B cell (primary cell): ENCODE measurements around the gene TRAP1. TPM values are rescaled to one million over a fixed set of nuclear protein-coding genes. Genes with fewer than 3 reads are reported as not detected.

Experiments used
- ATAC-seq: fragments of 200-7000 bp; cut with Tn5 transposase; one replicate; pipeline ENCODE4 v1.10.0; 2021; ENCODE audit warnings: low read depth, mild to moderate bottlenecking, moderate number of reproducible peaks, moderate library complexity
- CTCF ChIA-PET: fragments of 350-600 bp; sonication (Branson Sonifier 250); formaldehyde crosslinking; loops from one replicate; lab custom pipeline; 2021; ENCODE audit warnings: antibody characterized with exemption, inconsistent platforms; lab: Charles Lee
- POLR2A ChIA-PET: fragments of 350-600 bp; sonication (Branson Sonifier 250); formaldehyde crosslinking; loops from one replicate; lab custom pipeline; 2021; ENCODE audit warnings: antibody characterized with exemption; lab: Charles Lee
- DNase-seq: peaks from one replicate; pipeline ENCODE4 v3.0.0; 2013
- H2AFZ ChIP-seq: 2 replicates; pipeline ENCODE4 v1.6.1; 2012; ENCODE audit warnings: mild to moderate bottlenecking, low read depth, low read length; ENCODE audit not compliant: insufficient read depth, poor library complexity, severe bottlenecking
- H3K27ac ChIP-seq, 2 donors: 1 replicate in 1 of 2; 2 replicates in 1 of 2; pipeline ENCODE4 v1.5.1; 2012 to 2013; ENCODE audit warnings: low read length in 2 of 2, mild to moderate bottlenecking in 2 of 2, moderate library complexity in 1 of 2
- H3K27me3 ChIP-seq, 4 experiments: fragments of 200-600 bp in 1 of 4; sonication (generic) in 1 of 4; replicated peaks in 1 of 4; 1 replicate in 2 of 4; 2 replicates in 2 of 4; pipeline versions ENCODE4 v1.6.1 to v1.7.0; 2013 to 2016; ENCODE audit warnings: low read length in 3 of 4, mild to moderate bottlenecking in 2 of 4, mixed read lengths in 1 of 4, moderate library complexity in 1 of 4; ENCODE audit not compliant: insufficient read depth in 4 of 4, control insufficient read depth in 3 of 4; ENCODE audit errors: control extremely low read depth in 1 of 4
- H3K36me3 ChIP-seq, 2 experiments: replicated peaks in 1 of 2; 1 replicate in 1 of 2; 2 replicates in 1 of 2; pipeline versions ENCODE4 v1.6.1 to v1.7.1; 2013; ENCODE audit warnings: low read length in 1 of 2; ENCODE audit not compliant: insufficient read depth in 2 of 2, control insufficient read depth in 1 of 2; ENCODE audit errors: control extremely low read depth in 1 of 2, extremely low read depth in 1 of 2
- H3K4me1 ChIP-seq, 2 donors: fragments of 200-600 bp in 1 of 2; sonication (generic) in 1 of 2; 1 replicate in 1 of 2; 2 replicates in 1 of 2; pipeline versions ENCODE4 v1.5.1 to v1.6.1; 2013 to 2017; ENCODE audit warnings: low read length in 2 of 2; ENCODE audit not compliant: control insufficient read depth in 2 of 2, insufficient read depth in 2 of 2
- H3K4me2 ChIP-seq: replicated peaks from 2 replicates; pipeline ENCODE3; 2012; ENCODE audit warnings: mild to moderate bottlenecking, low read depth, low read length; ENCODE audit not compliant: poor library complexity, severe bottlenecking
- H3K4me3 ChIP-seq, 5 experiments: fragments of 200-600 bp in 1 of 5; sonication (generic) in 1 of 5; 1 replicate in 3 of 5; 2 replicates in 2 of 5; pipeline versions ENCODE4 v1.5.1 to v1.7.0; 2011 to 2016; ENCODE audit warnings: low read length in 4 of 5, mild to moderate bottlenecking in 4 of 5, low read depth in 2 of 5, control low read depth in 1 of 5, moderate library complexity in 1 of 5; ENCODE audit not compliant: insufficient read depth in 1 of 5; ENCODE audit errors: control extremely low read depth in 1 of 5, extremely low read depth in 1 of 5
- H3K79me2 ChIP-seq: fragments of 200-600 bp; sonication (generic); one replicate; pipeline ENCODE4 v1.6.0; 2016; ENCODE audit warnings: low read length; ENCODE audit not compliant: control insufficient read depth, insufficient read depth
- H3K9ac ChIP-seq: fragments of 200-600 bp; sonication (generic); 2 replicates; pipeline ENCODE4 v1.6.1; 2017; ENCODE audit warnings: mild to moderate bottlenecking, low read length, moderate library complexity
- H3K9me3 ChIP-seq, 3 donors: one replicate each; pipeline versions ENCODE4 v1.6.1 to v1.7.1; 2013; ENCODE audit warnings: low read length in 2 of 3; ENCODE audit not compliant: control insufficient read depth in 2 of 3, insufficient read depth in 1 of 3; ENCODE audit errors: control extremely low read depth in 1 of 3
- H4K20me1 ChIP-seq: 2 replicates; pipeline ENCODE4 v1.6.0; 2012; ENCODE audit warnings: mild to moderate bottlenecking, low read length; ENCODE audit not compliant: insufficient read depth, control insufficient read depth, poor library complexity, severe bottlenecking
- H3K27ac Mint-ChIP-seq: one replicate; pipeline ENCODE4 v1.8.0; 2021; ENCODE audit warnings: mixed read lengths
- H3K27me3 Mint-ChIP-seq: one replicate; pipeline ENCODE4 v1.8.0; 2021; ENCODE audit warnings: mixed read lengths
- H3K4me1 Mint-ChIP-seq: one replicate; pipeline ENCODE4 v1.8.0; 2021; ENCODE audit warnings: mixed read lengths
- H3K4me3 Mint-ChIP-seq: one replicate; pipeline ENCODE4 v1.8.0; 2021; ENCODE audit warnings: mixed read lengths
- H3K9me3 Mint-ChIP-seq: one replicate; pipeline ENCODE4 v1.8.0; 2022; ENCODE audit warnings: mixed read lengths; ENCODE audit not compliant: insufficient read depth
- CTCF ChIP-seq: fragments of 200-600 bp; IDR thresholded peaks from one replicate; pipeline ENCODE4 v1.8.0; 2022; ENCODE audit warnings: antibody characterized with exemption, mild to moderate bottlenecking
- EZH2 ChIP-seq: IDR thresholded peaks from 2 replicates; pipeline ENCODE4 v1.6.1; 2012; ENCODE audit warnings: borderline replicate concordance, low read depth, mild to moderate bottlenecking, moderate library complexity, low read length; ENCODE audit not compliant: insufficient read depth, poor library complexity, severe bottlenecking
- WGBS: methylation state at CpG from one replicate; pipeline ENCODE4 v1.1.5; 2013; ENCODE audit warnings: missing lambda C conversion rate; ENCODE audit not compliant: insufficient coverage; 5-methylcytosine and 5-hydroxymethylcytosine counted together
- intact Hi-C: fragments of 100-400 bp; cut with micrococcal nuclease; formaldehyde crosslinking; loops from one replicate; pipeline ENCODE4 v1.10.0; 2022
- polyA plus RNA-seq: library from polyadenylated mRNA; depleted of rRNA; stranded (reverse); fragments of >200 nt; gene quantifications from 2 replicates; pipeline ENCODE4 v1.2.3, GENCODE V29; 2012
- total RNA-seq, 2 donors: library from RNA; stranded (reverse); fragments of 120-200 nt in 1 of 2; gene quantifications; 1 replicate in 1 of 2; 2 replicates in 1 of 2; pipeline versions ENCODE4 v1.2.3 to v1.2.4, GENCODE V29; 2013 to 2022

The TRAP1 gene
- total and polyA plus RNA-seq, 2 donors (not counting 1 experiment from before 2014, with no cell fraction given): 51.1 to 88.4 TPM

- Histone ChIP-seq H3K9ac (no peak overlapping the region), H3K36me3 (peaks cover 0 to 48% of the 10 kb centered on the region in 2 experiments), H3K27ac (no peak overlapping the region), H3K9me3 (no peaks in the 10 kb centered on the region), H3K4me3 (no peak overlapping the region), H4K20me1 (no peaks in the 10 kb centered on the region), H2AFZ (no peak overlapping the region), H3K27me3 (no peaks in the 10 kb centered on the region), H3K4me2 (no peak overlapping the region), H3K79me2 (no peaks in the 10 kb centered on the region), H3K4me1 (no peaks in the 10 kb centered on the region)
- intact Hi-C loops: no loop called here
- Mint-ChIP-seq H3K9me3 (no peaks in the 10 kb centered on the region), H3K27ac (no peak overlapping the region), H3K4me3 (no peak overlapping the region), H3K4me1 (no peaks in the 10 kb centered on the region), H3K27me3 (no peaks in the 10 kb centered on the region)
- no peak for DNase-seq
- no peak for ATAC-seq
- 96% methylated on average over 24 of the region's 24 CpGs for WGBS
- TF ChIP-seq EZH2: no peak
- ChIA-PET POLR2A (no interaction called here), CTCF (interaction anchor here (0.8 kb wide), 1 partner anchor 14 kb away, joined by 3 read pairs; no protein-coding TSS in a partner anchor)
Observed at GRCh38 chr16:3675601-3676130, 41.7 kb downstream of the TRAP1 start.

DNA sequence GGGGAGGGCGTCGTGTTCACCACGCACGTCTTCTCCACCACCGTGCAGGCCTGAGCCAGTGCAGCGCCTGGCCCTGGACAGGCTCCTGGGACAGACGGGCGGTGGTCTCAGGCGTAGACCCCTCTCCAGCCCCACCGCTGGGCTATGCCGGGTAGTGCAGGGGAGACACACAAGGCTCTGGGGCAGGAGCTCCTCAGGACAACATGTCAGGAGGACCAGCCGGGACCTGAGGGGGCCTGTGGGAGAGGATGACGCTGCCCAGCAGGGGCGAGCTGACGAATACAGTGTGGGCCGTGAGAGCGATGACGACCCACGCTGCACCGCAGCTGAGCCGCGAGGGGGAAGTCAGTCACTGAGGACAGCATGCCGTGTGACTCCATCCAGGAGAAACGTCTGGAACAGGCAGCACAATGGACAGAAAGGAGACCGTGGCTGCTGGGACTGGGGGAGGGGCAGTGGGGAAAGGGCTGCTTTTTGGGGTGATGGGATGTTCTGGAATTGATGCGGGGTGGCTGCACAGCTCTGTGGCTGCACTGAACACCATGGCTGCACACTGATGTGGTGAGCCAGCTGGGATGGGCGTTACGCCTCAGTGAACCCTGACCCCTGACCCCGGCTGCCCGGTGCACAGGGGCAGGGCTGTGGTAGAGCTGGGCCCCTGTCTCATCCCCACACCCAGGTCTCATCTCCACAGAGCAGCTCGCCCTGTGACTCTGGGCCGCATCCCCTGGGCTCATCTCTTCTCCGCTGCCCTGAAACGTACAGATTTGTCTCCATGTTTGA lies 42.6 kb downstream of the TRAP1 start:
- H3K4me3 Mint-ChIP-seq: no peak overlapping the region
- H3K27me3 Mint-ChIP-seq: no peaks in the 10 kb centered on the region
- H3K4me1 ChIP-seq: no peaks in the 10 kb centered on the region
- H3K9ac ChIP-seq: no peak overlapping the region
- no peaks in the 10 kb centered on the region for H3K9me3 ChIP-seq
- no peak overlapping the region for H3K27ac ChIP-seq
- H3K27me3 ChIP-seq: no peaks in the 10 kb centered on the region
- ChIA-PET POLR2A (no interaction called here), CTCF (interaction anchor here (0.8 kb wide), 1 partner anchor 15 kb away, joined by 3 read pairs; no protein-coding TSS in a partner anchor)
- no peak overlapping the region for H3K4me2 ChIP-seq
- no peak for TF ChIP-seq CTCF
- TF ChIP-seq EZH2: no peak
- no peaks in the 10 kb centered on the region for H3K79me2 ChIP-seq
- H3K4me1 Mint-ChIP-seq: no peaks in the 10 kb centered on the region
- H3K4me3 ChIP-seq: no peak overlapping the region
- DNase-seq: no peak
- 97% methylated on average over 33 of the region's 34 CpGs for WGBS
- peaks cover 0 to 44% of the 10 kb centered on the region in 2 experiments for H3K36me3 ChIP-seq
- no peak for ATAC-seq
- H4K20me1 ChIP-seq: no peaks in the 10 kb centered on the region
- H3K9me3 Mint-ChIP-seq: no peaks in the 10 kb centered on the region
- H3K27ac Mint-ChIP-seq: no peak overlapping the region
- no peak overlapping the region for H2AFZ ChIP-seq
- intact Hi-C loops: no loop called here
